ENCODE measurements around the gene RPS6KA2. TPM values are rescaled to one million over a fixed set of nuclear protein-coding genes. Genes with fewer than 3 reads are reported as not detected.
A peak's percentile ranks its signal among the peaks of the same experiment; 100 is the strongest.
"Not testable (repeated sequence)": the region's sequence is repeated elsewhere in the genome, so short reads cannot be mapped to it uniquely, and the experiment has no call there.

The RPS6KA2 gene
- total and polyA plus RNA-seq, 5 experiments from 2014 or later, result 2.1 to 13.6 (median 4.8) TPM

GRCh38 chr6:166402582-166403277, 224.3 kb downstream of the RPS6KA2 start:
- DNase-seq (no peak), ATAC-seq (no peak)
- no peaks in the 10 kb centered on the region for H3K9me3 Mint-ChIP-seq
- H3K4me3 Mint-ChIP-seq, result no peak overlapping the region
- H3K27me3 Mint-ChIP-seq, result peaks cover 1 to 19% (median 5%) of the 10 kb centered on the region in 5 donors
- POLR2A ChIA-PET, result interaction anchor here (0.6 kb wide), 1 partner anchor 121 kb away, joined by 3 read pairs; no protein-coding TSS in a partner anchor
- no peaks in the 10 kb centered on the region for H3K36me3 Mint-ChIP-seq
- peak overlapping the region in 4 of 10 donors; percentile 60 to 85 (median 74) for H3K27ac Mint-ChIP-seq
- H3K4me1 Mint-ChIP-seq, result peaks cover 4 to 10% (median 6%) of the 10 kb centered on the region in 4 donors

GRCh38 chr6:166400649-166401250, 226.3 kb downstream of the RPS6KA2 start:
- H3K9me3 Mint-ChIP-seq, H3K4me1 Mint-ChIP-seq, H3K36me3 Mint-ChIP-seq, H3K4me3 Mint-ChIP-seq: not testable (repeated sequence)
- DNase-seq (peak; percentile 23 to 81 (median 58)), ATAC-seq (peak; percentile 81 to 93)
- POLR2A ChIA-PET, result interaction anchor here (0.6 to 2.1 kb wide), 10 partner anchors 11 to 130 kb away, joined by 3 to 7 read pairs (median 5); no protein-coding TSS in a partner anchor
- peaks cover 4 to 19% (median 11%) of the 10 kb centered on the region in 5 donors for H3K27me3 Mint-ChIP-seq
- H3K27ac Mint-ChIP-seq, result peak overlapping the region in 2 of 10 donors; percentile 4 to 13

GRCh38 chr6:166400181-166400580, 226.9 kb downstream of the RPS6KA2 start:
- no peak for ATAC-seq
- POLR2A ChIA-PET, result interaction anchor here (0.6 to 2.1 kb wide), 8 partner anchors 12 to 129 kb away, joined by 3 to 7 read pairs (median 5); no protein-coding TSS in a partner anchor
- no peaks in the 10 kb centered on the region for H3K9me3 Mint-ChIP-seq

GRCh38 chr6:166398348-166398747, 228.7 kb downstream of the RPS6KA2 start:
- Mint-ChIP-seq H3K27me3 (peaks cover 4 to 23% (median 14%) of the 10 kb centered on the region in 5 donors), H3K9me3 (no peaks in the 10 kb centered on the region), H3K27ac (peak overlapping the region in 2 of 10 donors; percentile 48 to 84), H3K36me3 (no peaks in the 10 kb centered on the region), H3K4me1 (peaks cover 4 to 10% (median 6%) of the 10 kb centered on the region in 4 donors), H3K4me3 (no peak overlapping the region)
- DNase-seq (no peak), ATAC-seq (no peak)
- POLR2A ChIA-PET, result no interaction called here

More at GRCh38 chr6:166400181-166400580, 226.9 kb downstream of the RPS6KA2 start:
- Mint-ChIP-seq H3K27ac (no peak overlapping the region), H3K27me3 (peaks cover 4 to 19% (median 11%) of the 10 kb centered on the region in 5 donors), H3K4me3 (no peak overlapping the region), H3K4me1 (peaks cover 4 to 10% (median 6%) of the 10 kb centered on the region in 4 donors), H3K36me3 (no peaks in the 10 kb centered on the region)
- no peak for DNase-seq

- Mint-ChIP-seq H3K4me1 (peaks cover 4 to 10% (median 5%) of the 10 kb centered on the region in 4 donors), H3K9me3 (no peaks in the 10 kb centered on the region), H3K36me3 (no peaks in the 10 kb centered on the region), H3K27ac (peak overlapping the region in 1 of 10 donors; percentile 51), H3K4me3 (no peak overlapping the region), H3K27me3 (peaks cover 4 to 23% (median 14%) of the 10 kb centered on the region in 5 donors)
- ATAC-seq (no peak), DNase-seq (no peak)
- POLR2A ChIA-PET, result no interaction called here
Measured at GRCh38 chr6:166397849-166398248, 229.2 kb downstream of the RPS6KA2 start.

- peak overlapping the region in 2 of 10 donors; percentile 24 to 25 for H3K27ac Mint-ChIP-seq
- peaks cover 2 to 8% (median 4%) of the 10 kb centered on the region in 4 donors for H3K4me1 Mint-ChIP-seq
- no peak for DNase-seq
- POLR2A ChIA-PET, result interaction anchor here (1.2 kb wide), 1 partner anchor 11 kb away, joined by 5 read pairs; no protein-coding TSS in a partner anchor
- ATAC-seq, result no peak
- H3K4me3 Mint-ChIP-seq, result no peak overlapping the region
- H3K36me3 Mint-ChIP-seq, result no peaks in the 10 kb centered on the region
- peaks cover 4 to 23% (median 17%) of the 10 kb centered on the region in 5 donors for H3K27me3 Mint-ChIP-seq
- H3K9me3 Mint-ChIP-seq, result no peaks in the 10 kb centered on the region
Measured at GRCh38 chr6:166395778-166396177, 231.3 kb downstream of the RPS6KA2 start.

- peaks cover 4 to 23% (median 17%) of the 10 kb centered on the region in 5 donors for H3K27me3 Mint-ChIP-seq
- no peak overlapping the region for H3K4me3 Mint-ChIP-seq
- H3K36me3 Mint-ChIP-seq, result no peaks in the 10 kb centered on the region
- peaks cover 0 to 6% (median 3%) of the 10 kb centered on the region in 4 donors for H3K4me1 Mint-ChIP-seq
- ATAC-seq, result no peak
- peak overlapping the region in 2 of 10 donors; percentile 24 to 25 for H3K27ac Mint-ChIP-seq
- DNase-seq, result no peak
- POLR2A ChIA-PET, result interaction anchor here (0.7 to 1.2 kb wide), 2 partner anchors 11 to 308 kb away, joined by 3 to 5 read pairs; no protein-coding TSS in a partner anchor
- no peaks in the 10 kb centered on the region for H3K9me3 Mint-ChIP-seq
Measured at GRCh38 chr6:166395351-166395750, 231.7 kb downstream of the RPS6KA2 start.

- Mint-ChIP-seq H3K9me3 (no peaks in the 10 kb centered on the region), H3K4me3 (no peak overlapping the region), H3K27ac (peak overlapping the region in 2 of 10 donors; percentile 9 to 18), H3K27me3 (peaks cover 3 to 23% (median 15%) of the 10 kb centered on the region in 5 donors), H3K36me3 (no peaks in the 10 kb centered on the region), H3K4me1 (peaks cover 0 to 5% (median 2%) of the 10 kb centered on the region in 4 donors)
- no peak for ATAC-seq
- no peak for DNase-seq
- POLR2A ChIA-PET, result no interaction called here
Measured at GRCh38 chr6:166394036-166394892, 232.8 kb downstream of the RPS6KA2 start.

- POLR2A ChIA-PET, result no interaction called here
- ATAC-seq (no peak), DNase-seq (no peak)
- H3K36me3 Mint-ChIP-seq, result no peaks in the 10 kb centered on the region
- no peaks in the 10 kb centered on the region for H3K9me3 Mint-ChIP-seq
- H3K4me1 Mint-ChIP-seq, result peaks cover 0 to 4% (median 1%) of the 10 kb centered on the region in 4 donors
- H3K27me3 Mint-ChIP-seq, result peaks cover 2 to 23% (median 9%) of the 10 kb centered on the region in 5 donors
- no peak overlapping the region for H3K4me3 Mint-ChIP-seq
- H3K27ac Mint-ChIP-seq, result no peak overlapping the region
Measured at GRCh38 chr6:166393535-166393823, 233.6 kb downstream of the RPS6KA2 start.

- H3K4me1 Mint-ChIP-seq, ATAC-seq, H3K9me3 Mint-ChIP-seq, H3K4me3 Mint-ChIP-seq, POLR2A ChIA-PET, DNase-seq, H3K36me3 Mint-ChIP-seq, H3K27ac Mint-ChIP-seq: not testable (repeated sequence)
- peaks cover 0 to 22% (median 7%) of the 10 kb centered on the region in 5 donors for H3K27me3 Mint-ChIP-seq
Measured at GRCh38 chr6:166392755-166393534, 234.1 kb downstream of the RPS6KA2 start.

GRCh38 chr6:166389119-166389518, 237.9 kb downstream of the RPS6KA2 start:
- no peaks in the 10 kb centered on the region for H3K9me3 Mint-ChIP-seq
- H3K4me1 Mint-ChIP-seq, result peaks cover 0 to 5% (median 2%) of the 10 kb centered on the region in 4 donors
- peak overlapping the region in 1 of 10 donors; percentile 38 for H3K27ac Mint-ChIP-seq
- H3K36me3 Mint-ChIP-seq, result peaks cover 0 to 3% (median 0%) of the 10 kb centered on the region in 3 donors
- no peak overlapping the region for H3K4me3 Mint-ChIP-seq
- ATAC-seq, result no peak
- DNase-seq, result no peak
- H3K27me3 Mint-ChIP-seq, result peaks cover 0 to 5% (median 0%) of the 10 kb centered on the region in 5 donors
- POLR2A ChIA-PET, result interaction anchor here (0.6 kb wide), 1 partner anchor 8 kb away, joined by 3 read pairs; no protein-coding TSS in a partner anchor

All from naive thymus-derived CD8-positive, alpha-beta T cell (primary cell).